HL-60 (cell line): Measurements from ENCODE around the gene GNPAT.

Experiments
- DNase-seq, 2 experiments: peaks; one replicate each; pipeline ENCODE4 v3.0.0-alpha.2; 2010 to 2020; ENCODE audit warnings: low read depth in 1 of 2, low spot score in 1 of 2
- H3K27ac ChIP-seq: fragments of 250-450 bp; sonication (Bioruptor Pico); replicated peaks from 2 replicates; pipeline ENCODE4 v1.5.1; 2020; ENCODE audit warnings: mild to moderate bottlenecking, moderate library complexity
- H3K27me3 ChIP-seq: fragments of 250-450 bp; sonication (Bioruptor Pico); 2 replicates; pipeline ENCODE4 v1.5.1; 2021; ENCODE audit warnings: mild to moderate bottlenecking, moderate library complexity; ENCODE audit not compliant: insufficient read depth, poor library complexity, severe bottlenecking
- H3K4me3 ChIP-seq: replicated peaks from 2 replicates; pipeline ENCODE4 v1.5.1; 2011; ENCODE audit warnings: mild to moderate bottlenecking, control low read depth, low read length; ENCODE audit not compliant: insufficient read depth
- GABPA ChIP-seq: IDR thresholded peaks from 2 replicates; pipeline ENCODE4 v1.6.1; 2012; ENCODE audit warnings: low read depth
- POLR2AphosphoS5 ChIP-seq: IDR thresholded peaks from 2 replicates; pipeline ENCODE4 v1.6.1; 2012; ENCODE audit warnings: low read depth
- SPI1 ChIP-seq: IDR thresholded peaks from 2 replicates; pipeline ENCODE4 v1.6.1; 2012; ENCODE audit warnings: low read depth, mild to moderate bottlenecking, borderline replicate concordance
- TF ChIP-seq, protein P1 (sequence below): IDR thresholded peaks from 2 replicates; pipeline ENCODE4 v1.6.1; 2012; ENCODE audit warnings: low read depth; ENCODE audit not compliant: insufficient replicate concordance
- TF ChIP-seq, protein P2 (sequence below): IDR thresholded peaks from one replicate; pipeline ENCODE4 v1.5.1; 2011; ENCODE audit warnings: low read length, control low read depth, inconsistent platforms; ENCODE audit not compliant: insufficient read depth

GNPAT gene

GRCh38 chr1:231252336-231252735, 11.3 kb downstream of the GNPAT start:
- Histone ChIP-seq H3K4me3 (no peak overlapping the region), H3K27me3 (no peaks in the 10 kb centered on the region), H3K27ac (no peak overlapping the region)
- no peak for DNase-seq
- no peak for TF ChIP-seq SPI1
- TF ChIP-seq GABPA, result no peak

GRCh38 chr1:231260351-231260750, 19.3 kb downstream of the GNPAT start:
- Histone ChIP-seq H3K27me3 (no peaks in the 10 kb centered on the region), H3K27ac (no peak overlapping the region), H3K4me3 (no peak overlapping the region)
- TF ChIP-seq, protein P1, sequence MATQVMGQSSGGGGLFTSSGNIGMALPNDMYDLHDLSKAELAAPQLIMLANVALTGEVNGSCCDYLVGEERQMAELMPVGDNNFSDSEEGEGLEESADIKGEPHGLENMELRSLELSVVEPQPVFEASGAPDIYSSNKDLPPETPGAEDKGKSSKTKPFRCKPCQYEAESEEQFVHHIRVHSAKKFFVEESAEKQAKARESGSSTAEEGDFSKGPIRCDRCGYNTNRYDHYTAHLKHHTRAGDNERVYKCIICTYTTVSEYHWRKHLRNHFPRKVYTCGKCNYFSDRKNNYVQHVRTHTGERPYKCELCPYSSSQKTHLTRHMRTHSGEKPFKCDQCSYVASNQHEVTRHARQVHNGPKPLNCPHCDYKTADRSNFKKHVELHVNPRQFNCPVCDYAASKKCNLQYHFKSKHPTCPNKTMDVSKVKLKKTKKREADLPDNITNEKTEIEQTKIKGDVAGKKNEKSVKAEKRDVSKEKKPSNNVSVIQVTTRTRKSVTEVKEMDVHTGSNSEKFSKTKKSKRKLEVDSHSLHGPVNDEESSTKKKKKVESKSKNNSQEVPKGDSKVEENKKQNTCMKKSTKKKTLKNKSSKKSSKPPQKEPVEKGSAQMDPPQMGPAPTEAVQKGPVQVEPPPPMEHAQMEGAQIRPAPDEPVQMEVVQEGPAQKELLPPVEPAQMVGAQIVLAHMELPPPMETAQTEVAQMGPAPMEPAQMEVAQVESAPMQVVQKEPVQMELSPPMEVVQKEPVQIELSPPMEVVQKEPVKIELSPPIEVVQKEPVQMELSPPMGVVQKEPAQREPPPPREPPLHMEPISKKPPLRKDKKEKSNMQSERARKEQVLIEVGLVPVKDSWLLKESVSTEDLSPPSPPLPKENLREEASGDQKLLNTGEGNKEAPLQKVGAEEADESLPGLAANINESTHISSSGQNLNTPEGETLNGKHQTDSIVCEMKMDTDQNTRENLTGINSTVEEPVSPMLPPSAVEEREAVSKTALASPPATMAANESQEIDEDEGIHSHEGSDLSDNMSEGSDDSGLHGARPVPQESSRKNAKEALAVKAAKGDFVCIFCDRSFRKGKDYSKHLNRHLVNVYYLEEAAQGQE, result no peak
- TF ChIP-seq POLR2AphosphoS5, result no peak
- TF ChIP-seq, protein P2, sequence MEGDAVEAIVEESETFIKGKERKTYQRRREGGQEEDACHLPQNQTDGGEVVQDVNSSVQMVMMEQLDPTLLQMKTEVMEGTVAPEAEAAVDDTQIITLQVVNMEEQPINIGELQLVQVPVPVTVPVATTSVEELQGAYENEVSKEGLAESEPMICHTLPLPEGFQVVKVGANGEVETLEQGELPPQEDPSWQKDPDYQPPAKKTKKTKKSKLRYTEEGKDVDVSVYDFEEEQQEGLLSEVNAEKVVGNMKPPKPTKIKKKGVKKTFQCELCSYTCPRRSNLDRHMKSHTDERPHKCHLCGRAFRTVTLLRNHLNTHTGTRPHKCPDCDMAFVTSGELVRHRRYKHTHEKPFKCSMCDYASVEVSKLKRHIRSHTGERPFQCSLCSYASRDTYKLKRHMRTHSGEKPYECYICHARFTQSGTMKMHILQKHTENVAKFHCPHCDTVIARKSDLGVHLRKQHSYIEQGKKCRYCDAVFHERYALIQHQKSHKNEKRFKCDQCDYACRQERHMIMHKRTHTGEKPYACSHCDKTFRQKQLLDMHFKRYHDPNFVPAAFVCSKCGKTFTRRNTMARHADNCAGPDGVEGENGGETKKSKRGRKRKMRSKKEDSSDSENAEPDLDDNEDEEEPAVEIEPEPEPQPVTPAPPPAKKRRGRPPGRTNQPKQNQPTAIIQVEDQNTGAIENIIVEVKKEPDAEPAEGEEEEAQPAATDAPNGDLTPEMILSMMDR, result no peak
- no peak for TF ChIP-seq GABPA
- no peak for DNase-seq

DNA sequence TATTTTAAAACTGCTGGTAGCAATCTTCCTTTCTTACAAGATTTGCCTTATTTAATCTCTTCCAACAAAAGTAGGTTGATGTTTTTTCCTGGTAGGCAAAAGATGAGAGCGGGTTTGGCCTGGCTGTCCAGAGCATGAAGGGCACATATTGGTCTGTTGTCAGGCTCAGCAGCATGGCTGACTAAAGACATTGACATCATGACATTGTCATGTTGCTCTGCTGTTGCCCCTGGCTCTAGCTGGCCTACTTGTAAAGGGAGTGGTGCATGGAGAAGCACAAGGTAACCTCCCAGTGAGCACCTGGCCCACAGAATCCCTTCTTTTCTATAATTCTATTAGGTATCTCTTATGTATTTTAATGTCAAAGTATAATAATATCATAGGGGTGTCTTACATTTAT, 23.6 kb downstream of the GNPAT start:
- Histone ChIP-seq H3K27ac (no peak overlapping the region), H3K27me3 (no peaks in the 10 kb centered on the region), H3K4me3 (no peak overlapping the region)
- TF ChIP-seq GABPA (no peak), POLR2AphosphoS5 (no peak), SPI1 (no peak)
- TF ChIP-seq, protein P2, result no peak
- TF ChIP-seq, protein P1, result no peak
- no peak for DNase-seq

- DNase-seq, result no peak
Measured at GRCh38 chr1:231265379-231265778, 24.4 kb downstream of the GNPAT start.

More at GRCh38 chr1:231265379-231265778, 24.4 kb downstream of the GNPAT start:
- H3K27ac ChIP-seq, result no peak overlapping the region
- no peaks in the 10 kb centered on the region for H3K27me3 ChIP-seq
- H3K4me3 ChIP-seq, result no peak overlapping the region
- TF ChIP-seq POLR2AphosphoS5 (no peak), SPI1 (no peak), GABPA (no peak)
- TF ChIP-seq, protein P2, result no peak
- TF ChIP-seq, protein P1, result no peak
